ENCODE results near the gene DIDO1. TPM values are rescaled to one million over a fixed set of nuclear protein-coding genes. Genes with fewer than 3 reads are reported as not detected.

The DIDO1 gene
- total and polyA plus RNA-seq, 2 of the 4 experiments (the other 2 are of a cell fraction): 21.8 to 28.1 TPM

- H2AK5ac ChIP-seq (ENCODE audit: low read depth, low read length): no peak overlapping the region
- H3K14ac ChIP-seq (replicated peaks; ENCODE audit: low read depth, low read length): no peak overlapping the region
- no peak overlapping the region for H3K4ac ChIP-seq (ENCODE audit: low read depth, low read length)
- peaks cover 1% of the 10 kb centered on the region; the same call in 1 of the 2 replicates for H3K36me3 ChIP-seq (ENCODE audit: control insufficient read depth, insufficient read depth, low read length)
- no peak overlapping the region for H3K27ac ChIP-seq (ENCODE audit: insufficient read depth, low read length)
- H2AK9ac ChIP-seq (replicated peaks; ENCODE audit: low read depth, low read length, poor library complexity): no peak overlapping the region
- in situ Hi-C loops (cut with MboI; ENCODE audit: low sequenced_read_pairs) (no loop called here), intact Hi-C loops (cut with micrococcal nuclease) (no loop called here), dilution Hi-C loops (cut with HindIII; ENCODE audit: low sequenced_read_pairs, unreplicated experiment) (no loop called here)
- POLR2A ChIA-PET (ENCODE audit: unreplicated experiment): no interaction called here
- no peaks in the 10 kb centered on the region for H3K79me1 ChIP-seq (ENCODE audit: low read depth in 1 of 2, low read length in 2 of 2)
- H2BK120ac ChIP-seq (ENCODE audit: low read depth, low read length): no peak overlapping the region
- no peaks in the 10 kb centered on the region for H3K4me1 ChIP-seq (ENCODE audit: control insufficient read depth, insufficient read depth, low read length)
- ATAC-seq (ENCODE audit: low read depth): no peak
- BruUV-seq (replicated peaks): no TSS peak
- CTCF ChIA-PET: no interaction called here
- H3K9ac ChIP-seq (ENCODE audit: low read depth, low read length): no peak overlapping the region
- TF ChIP-seq FOS (IDR thresholded peaks at IDR 0.05; ENCODE audit: low read depth, low read length) (no peak), POLR2A (IDR thresholded peaks at IDR 0.05; ENCODE audit: low read depth, low read length) (no peak), MAFK (IDR thresholded peaks at IDR 0.05; ENCODE audit: low read depth, low read length) (no peak), SMC3 (IDR thresholded peaks at IDR 0.05; ENCODE audit: low read depth, low read length) (no peak), MXI1 (IDR thresholded peaks at IDR 0.05; ENCODE audit: borderline replicate concordance, low read depth, low read length) (no peak), MAZ (IDR thresholded peaks at IDR 0.05; ENCODE audit: borderline replicate concordance, low read depth, low read length) (no peak), CHD1 (IDR thresholded peaks at IDR 0.05; ENCODE audit: low read depth, low read length) (no peak), ELK1 (IDR thresholded peaks at IDR 0.05; ENCODE audit: borderline replicate concordance, low read depth, low read length) (no peak), NFE2L2 (IDR thresholded peaks at IDR 0.05; ENCODE audit: low read depth, low read length) (no peak), USF2 (IDR thresholded peaks at IDR 0.05; ENCODE audit: low read depth, low read length) (no peak), RCOR1 (IDR thresholded peaks at IDR 0.05; ENCODE audit: insufficient replicate concordance, low read length) (no peak), BHLHE40 (IDR thresholded peaks at IDR 0.05; ENCODE audit: low read depth, low read length) (no peak), CEBPB (IDR thresholded peaks at IDR 0.05; ENCODE audit: low read depth, low read length) (no peak), CTCF (conservative IDR thresholded peaks at IDR 0.05; ENCODE audit: low read depth, low read length) (no peak)
- no peak overlapping the region for H2BK20ac ChIP-seq (ENCODE audit: low read depth, low read length)
- no peak for DNase-seq
- H3K4me2 ChIP-seq (ENCODE audit: low read depth, low read length): no peak overlapping the region
- H3K23ac ChIP-seq (ENCODE audit: low read depth, low read length): no peak overlapping the region
- no peaks in the 10 kb centered on the region for H4K20me1 ChIP-seq (ENCODE audit: insufficient read depth, low read length)
- H2BK5ac ChIP-seq (ENCODE audit: low read depth, low read length, poor library complexity, severe bottlenecking): no peak overlapping the region
- H3K4me3 ChIP-seq (ENCODE audit: insufficient read depth, low read depth, low read length): no peak overlapping the region
- peaks cover 11% of the 10 kb centered on the region; the same call in 1 of the 2 replicates for H3K27me3 ChIP-seq (ENCODE audit: control insufficient read depth, insufficient read depth, low read length)
- H4K8ac ChIP-seq (ENCODE audit: low read depth in 2 of 2, low read length in 2 of 2): no peak overlapping the region
- no peak overlapping the region for H3K56ac ChIP-seq (ENCODE audit: extremely low read depth, insufficient read depth, low read length)
- H3K18ac ChIP-seq (ENCODE audit: low read depth, low read length): no peak overlapping the region
- no peak overlapping the region for H4K91ac ChIP-seq (ENCODE audit: insufficient read depth, low read depth, low read length)
- H2BK15ac ChIP-seq (ENCODE audit: low read depth, low read length): no peak overlapping the region
- no peak overlapping the region for H2AFZ ChIP-seq (replicated peaks; ENCODE audit: low read length, poor library complexity)
- H3K9me3 ChIP-seq (ENCODE audit: control insufficient read depth, insufficient read depth, low read length): no peaks in the 10 kb centered on the region
- 93% methylated on average over 24 of the region's 30 CpGs; no CpG with 5 or more reads in 1 of the 2 experiments for WGBS, 2 experiments (ENCODE audit: extremely low coverage in 2 of 2, insufficient read length in 1 of 2)
- H4K5ac ChIP-seq (ENCODE audit: low read depth, low read length): no peak overlapping the region
- H3K9me1 ChIP-seq (ENCODE audit: insufficient read depth, low read length): peaks cover 4% of the 10 kb centered on the region; the same call in 1 of the 2 replicates
These were observed 36.0 kb upstream of the DIDO1 start for GRCh38 chr20:62962221-62962879.

Measured in IMR-90 (cell line).